Sigmoid colon (tissue), 7 donors: ENCODE results near the gene PPP2R2C. TPM values are rescaled to one million over a fixed set of nuclear protein-coding genes. Genes with fewer than 3 reads are reported as not detected.

Source experiments
- DNase-seq: peaks from one replicate; pipeline ENCODE4 v3.0.0-alpha.2; 2019
- H3K27ac ChIP-seq, 4 donors: fragments of 200-600 bp; sonication (generic); one replicate each; pipeline ENCODE4 v1.5.1; 2016 to 2019; ENCODE audit warnings: mild to moderate bottlenecking in 1 of 4
- H3K27me3 ChIP-seq, 3 donors: fragments of 200-600 bp; sonication (generic); one replicate each; pipeline ENCODE4 v1.5.1; 2019; ENCODE audit warnings: mild to moderate bottlenecking in 1 of 3
- H3K36me3 ChIP-seq, 4 donors: fragments of 200-600 bp; sonication (generic); one replicate each; pipeline ENCODE4 v1.5.1; 2016 to 2019
- H3K4me1 ChIP-seq, 4 donors: fragments of 200-600 bp; sonication (generic); one replicate each; pipeline ENCODE4 v1.5.1; 2017 to 2019
- H3K4me3 ChIP-seq, 4 donors: fragments of 200-600 bp; sonication (generic); one replicate each; pipeline ENCODE4 v1.5.1; 2017 to 2019; ENCODE audit warnings: mild to moderate bottlenecking in 2 of 4, moderate library complexity in 1 of 4
- H3K9me3 ChIP-seq, 4 donors: fragments of 200-600 bp in 3 of 4; sonication (generic) in 3 of 4; one replicate each; pipeline versions ENCODE4 v1.5.1 to v1.6.1; 2013 to 2019
- EP300 ChIP-seq, 4 donors: sonication (generic); formaldehyde crosslinking; IDR thresholded peaks; one replicate each; pipeline ENCODE4 v1.6.1; 2017; ENCODE audit warnings: antibody characterized with exemption in 4 of 4
- POLR2A ChIP-seq, 2 donors: fragments of 450-650 bp; IDR thresholded peaks; one replicate each; pipeline ENCODE4 v1.6.1; 2016; ENCODE audit warnings: antibody characterized with exemption in 2 of 2, mild to moderate bottlenecking in 2 of 2, moderate library complexity in 2 of 2
- POLR2AphosphoS5 ChIP-seq, 4 donors: sonication (generic); formaldehyde crosslinking; IDR thresholded peaks; one replicate each; pipeline ENCODE4 v1.6.1; 2017; ENCODE audit warnings: antibody characterized with exemption in 4 of 4
- WGBS, 2 donors: extraction: QIAGEN DNeasy Blood & Tissue Kit; methylation state at CpG; one replicate each; pipeline ENCODE4 v1.1.7; 2013; 5-methylcytosine and 5-hydroxymethylcytosine counted together
- intact Hi-C: fragments of 100-400 bp; cut with DNase I; formaldehyde crosslinking; loops from one replicate; pipeline ENCODE4 v1.15.1; 2023
- polyA plus RNA-seq, 3 donors: library from polyadenylated mRNA; stranded (reverse); fragments of 200-250 nt; gene quantifications; one replicate each; pipeline ENCODE4 v1.2.3, GENCODE V29; 2013
- total RNA-seq, 4 donors: library from RNA; depleted of rRNA; stranded (reverse); fragments of >200 nt; gene quantifications; one replicate each; pipeline ENCODE4 v1.1.0, GENCODE V29; 2016
- TF ChIP-seq, protein P1 (sequence below), 4 experiments: fragments of 450-650 bp in 3 of 4; fragments of 200-600 bp in 1 of 4; IDR thresholded peaks; one replicate each; pipeline ENCODE4 v1.5.1; 2016 to 2019; ENCODE audit warnings: antibody characterized with exemption in 4 of 4, mild to moderate bottlenecking in 3 of 4, moderate library complexity in 2 of 4
- donor health status: healthy with polysubstance abuse.
- donor health status: Bipolar disorder and iron deficiency.
- donor health status: healthy.

Gene PPP2R2C
- total and polyA plus RNA-seq, 7 donors = 0.49 to 2.8 (median 1.1) TPM; not detected in 2

- TF ChIP-seq, protein P1, sequence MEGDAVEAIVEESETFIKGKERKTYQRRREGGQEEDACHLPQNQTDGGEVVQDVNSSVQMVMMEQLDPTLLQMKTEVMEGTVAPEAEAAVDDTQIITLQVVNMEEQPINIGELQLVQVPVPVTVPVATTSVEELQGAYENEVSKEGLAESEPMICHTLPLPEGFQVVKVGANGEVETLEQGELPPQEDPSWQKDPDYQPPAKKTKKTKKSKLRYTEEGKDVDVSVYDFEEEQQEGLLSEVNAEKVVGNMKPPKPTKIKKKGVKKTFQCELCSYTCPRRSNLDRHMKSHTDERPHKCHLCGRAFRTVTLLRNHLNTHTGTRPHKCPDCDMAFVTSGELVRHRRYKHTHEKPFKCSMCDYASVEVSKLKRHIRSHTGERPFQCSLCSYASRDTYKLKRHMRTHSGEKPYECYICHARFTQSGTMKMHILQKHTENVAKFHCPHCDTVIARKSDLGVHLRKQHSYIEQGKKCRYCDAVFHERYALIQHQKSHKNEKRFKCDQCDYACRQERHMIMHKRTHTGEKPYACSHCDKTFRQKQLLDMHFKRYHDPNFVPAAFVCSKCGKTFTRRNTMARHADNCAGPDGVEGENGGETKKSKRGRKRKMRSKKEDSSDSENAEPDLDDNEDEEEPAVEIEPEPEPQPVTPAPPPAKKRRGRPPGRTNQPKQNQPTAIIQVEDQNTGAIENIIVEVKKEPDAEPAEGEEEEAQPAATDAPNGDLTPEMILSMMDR (IDR thresholded peaks at IDR 0.05) = no peak
- TF ChIP-seq POLR2AphosphoS5 (IDR thresholded peaks at IDR 0.05) = no peak
- no peak for TF ChIP-seq POLR2A (IDR thresholded peaks at IDR 0.05)
- no peak for TF ChIP-seq EP300 (IDR thresholded peaks at IDR 0.05)
- Histone ChIP-seq H3K27me3 (no peaks in the 10 kb centered on the region), H3K4me3 (peak overlapping the region; percentile 37 to 60 (median 48)), H3K27ac (peak overlapping the region in 2 of 4 donors; percentile 32 to 39), H3K36me3 (peaks cover 0 to 9% (median 2%) of the 10 kb centered on the region in 4 donors), H3K9me3 (no peaks in the 10 kb centered on the region), H3K4me1 (peaks cover 0 to 13% (median 12%) of the 10 kb centered on the region in 4 donors)
- no peak for DNase-seq
- 7 to 13% methylated on average over 65 of the region's 65 CpGs for WGBS, 2 donors
- intact Hi-C loops = loop anchor here (5.0 kb wide), 1 partner anchor 42 kb away; the partner anchor contains the start of gene WFS1
Observed at GRCh38 chr4:6308899-6309643, 163.3 kb downstream of the PPP2R2C start.

DNA sequence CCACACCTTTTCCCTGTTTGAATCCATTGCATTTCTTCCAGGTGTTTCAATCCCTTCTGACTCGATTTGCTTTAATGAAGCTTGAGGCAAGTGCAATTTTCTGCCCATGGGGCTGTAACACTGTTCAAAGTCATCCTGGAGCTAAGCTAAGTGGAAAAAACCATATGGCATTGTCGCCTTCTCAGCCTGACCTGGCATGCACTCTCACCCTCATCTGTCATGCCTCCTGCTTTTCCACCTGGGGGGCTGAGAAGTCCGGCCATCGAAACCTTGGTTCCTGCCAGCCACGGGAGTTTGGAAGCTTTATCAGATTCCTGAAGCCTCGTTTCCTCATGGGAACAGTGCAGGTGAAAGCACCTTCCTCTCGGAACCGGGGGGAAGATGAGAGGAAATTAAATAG lies 164.5 kb downstream of the PPP2R2C start:
- WGBS, 2 donors = 78 to 88% methylated on average over 8 of the region's 8 CpGs
- intact Hi-C loops = loop anchor here (5.0 kb wide), 1 partner anchor 41 kb away; the partner anchor contains the start of gene WFS1
- H3K27ac ChIP-seq = no peak overlapping the region
- no peak for TF ChIP-seq EP300 (IDR thresholded peaks at IDR 0.05)
- TF ChIP-seq, protein P1 (IDR thresholded peaks at IDR 0.05) = no peak
- TF ChIP-seq POLR2A (IDR thresholded peaks at IDR 0.05) = no peak
- no peak for TF ChIP-seq POLR2AphosphoS5 (IDR thresholded peaks at IDR 0.05)
- H3K4me1 ChIP-seq = peaks cover 0 to 13% (median 12%) of the 10 kb centered on the region in 4 donors
- H3K27me3 ChIP-seq = no peaks in the 10 kb centered on the region
- H3K4me3 ChIP-seq = no peak overlapping the region
- no peaks in the 10 kb centered on the region for H3K9me3 ChIP-seq
- no peak for DNase-seq
- peaks cover 0 to 20% (median 8%) of the 10 kb centered on the region in 4 donors for H3K36me3 ChIP-seq

DNA sequence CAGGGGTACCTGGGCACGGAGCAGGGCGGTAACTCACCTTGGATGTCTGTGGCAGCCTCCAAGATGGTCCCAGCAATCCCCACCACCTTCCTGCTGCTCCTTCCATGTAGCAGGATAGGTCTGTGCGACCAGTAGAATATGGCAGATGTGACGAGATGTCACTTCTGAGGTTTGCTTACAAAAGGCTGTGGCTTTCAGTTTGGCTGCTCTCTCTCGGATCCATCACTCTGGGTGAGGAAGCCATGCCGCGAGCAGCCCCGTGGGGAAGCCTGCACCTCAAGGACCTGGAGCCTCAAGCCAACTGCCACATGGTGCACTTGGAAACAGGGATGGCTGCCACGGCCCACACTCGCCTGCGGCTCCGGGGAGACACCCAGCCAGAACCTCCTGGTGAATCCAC lies 165.2 kb downstream of the PPP2R2C start:
- no peaks in the 10 kb centered on the region for H3K27me3 ChIP-seq
- no peak for DNase-seq
- TF ChIP-seq POLR2AphosphoS5 (IDR thresholded peaks at IDR 0.05) = no peak
- no peak for TF ChIP-seq EP300 (IDR thresholded peaks at IDR 0.05)
- TF ChIP-seq, protein P1 (IDR thresholded peaks at IDR 0.05) = no peak
- no peak for TF ChIP-seq POLR2A (IDR thresholded peaks at IDR 0.05)
- no peaks in the 10 kb centered on the region for H3K9me3 ChIP-seq
- intact Hi-C loops = loop anchor here (5.0 kb wide), 1 partner anchor 40 kb away; the partner anchor contains the start of gene WFS1
- no peak overlapping the region for H3K4me3 ChIP-seq
- 70 to 84% methylated on average over 12 of the region's 12 CpGs for WGBS, 2 donors
- H3K27ac ChIP-seq = no peak overlapping the region
- H3K36me3 ChIP-seq = peaks cover 2 to 27% (median 15%) of the 10 kb centered on the region in 4 donors
- peaks cover 0 to 13% (median 12%) of the 10 kb centered on the region in 4 donors for H3K4me1 ChIP-seq

GRCh38 chr4:6306299-6306698 lies 166.1 kb downstream of the PPP2R2C start:
- Histone ChIP-seq H3K4me1 (peaks cover 0 to 13% (median 12%) of the 10 kb centered on the region in 4 donors), H3K4me3 (no peak overlapping the region), H3K9me3 (no peaks in the 10 kb centered on the region), H3K36me3 (peaks cover 12 to 36% (median 24%) of the 10 kb centered on the region in 4 donors), H3K27me3 (no peaks in the 10 kb centered on the region), H3K27ac (no peak overlapping the region)
- no peak for TF ChIP-seq POLR2A (IDR thresholded peaks at IDR 0.05)
- TF ChIP-seq EP300 (IDR thresholded peaks at IDR 0.05) = no peak
- TF ChIP-seq, protein P1 (IDR thresholded peaks at IDR 0.05) = no peak
- no peak for TF ChIP-seq POLR2AphosphoS5 (IDR thresholded peaks at IDR 0.05)
- intact Hi-C loops = loop anchor here (5.0 kb wide), 1 partner anchor 39 kb away; the partner anchor contains the start of gene WFS1
- WGBS, 2 donors = 77 to 84% methylated on average over 5 of the region's 5 CpGs
- no peak for DNase-seq
